Superior temporal gyrus (tissue), 1 donor: ENCODE results near the gene B3GALT5.
"Not testable (repeated sequence)": the region's sequence is repeated elsewhere in the genome, so short reads cannot be mapped to it uniquely, and the experiment has no call there.

ENCODE experiments used
- DNase-seq: peaks from one replicate; pipeline ENCODE4 v3.0.0-alpha.2; 2016; ENCODE audit errors: extremely low spot score

The B3GALT5 gene

GRCh38 chr21:39612233-39613040 lies at the start of gene B3GALT5:
TSS of gene B3GALT5 (plus strand) at chr21:39612940. CDS start at chr21:39660560, 47,620 bp downstream.
- DNase-seq = no peak

DNA sequence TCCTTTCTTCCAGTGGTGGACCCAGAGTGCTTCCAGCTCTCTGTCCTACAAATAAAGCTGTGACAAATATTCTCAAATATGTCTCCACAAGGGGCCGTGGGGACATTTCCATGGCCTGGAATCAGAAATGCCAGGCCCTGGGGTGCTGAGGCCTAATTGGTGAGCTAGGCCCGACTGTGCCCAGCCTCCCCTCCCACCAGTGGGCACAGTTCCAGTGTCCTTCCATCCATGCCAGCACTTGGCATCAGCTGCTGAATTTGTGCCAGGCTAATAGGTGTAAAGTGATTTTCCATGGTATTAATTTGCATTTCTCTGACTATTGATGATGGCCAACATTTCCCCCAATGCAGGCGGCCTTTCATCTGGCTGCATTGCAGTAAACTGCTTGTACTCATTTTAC lies 48.5 kb upstream of the B3GALT5 start:
- DNase-seq = peak; percentile 39

GRCh38 chr21:39567180-39567972 lies 45.4 kb upstream of the B3GALT5 start:
- DNase-seq = no peak

DNA sequence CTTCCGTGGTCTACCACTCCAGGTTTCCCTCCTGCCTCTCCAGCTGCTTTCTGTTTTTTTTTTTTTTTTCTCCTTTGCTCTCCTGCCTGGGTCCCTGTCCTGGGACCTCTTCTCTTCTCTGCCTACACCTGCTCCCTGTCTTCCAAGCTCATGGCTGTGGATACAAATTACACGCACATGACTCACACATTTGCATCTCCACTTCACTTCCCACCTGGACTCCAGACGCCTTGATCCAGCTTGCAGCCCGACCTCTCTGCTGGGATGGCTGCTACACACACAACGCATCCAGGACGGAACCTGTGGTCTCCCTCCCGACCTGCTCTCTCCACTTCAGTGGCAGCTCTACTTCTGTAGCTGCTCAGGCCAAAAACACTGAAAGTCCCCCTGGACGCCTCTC lies 44.4 kb upstream of the B3GALT5 start:
- no peak for DNase-seq

DNA sequence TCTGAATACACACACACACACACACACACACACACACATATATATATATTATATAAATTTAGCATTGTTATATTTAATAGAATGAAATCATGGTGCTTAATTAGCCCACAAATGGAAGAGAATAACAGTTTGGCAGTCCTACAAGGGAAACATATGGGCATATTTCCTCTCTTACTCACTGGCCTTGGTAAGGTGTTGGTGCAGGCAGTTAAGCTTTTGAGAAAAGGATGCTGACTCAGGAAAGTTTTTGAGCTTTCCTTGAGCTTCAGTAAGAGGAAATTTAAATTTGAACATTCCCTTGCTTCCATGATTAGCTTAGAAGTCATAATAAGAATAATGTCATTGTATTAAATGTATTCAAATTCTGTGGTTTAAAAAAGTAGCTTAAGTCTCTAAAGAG lies 37.0 kb upstream of the B3GALT5 start:
- no peak for DNase-seq

GRCh38 chr21:39576518-39577128 lies 36.1 kb upstream of the B3GALT5 start:
- no peak for DNase-seq

DNA sequence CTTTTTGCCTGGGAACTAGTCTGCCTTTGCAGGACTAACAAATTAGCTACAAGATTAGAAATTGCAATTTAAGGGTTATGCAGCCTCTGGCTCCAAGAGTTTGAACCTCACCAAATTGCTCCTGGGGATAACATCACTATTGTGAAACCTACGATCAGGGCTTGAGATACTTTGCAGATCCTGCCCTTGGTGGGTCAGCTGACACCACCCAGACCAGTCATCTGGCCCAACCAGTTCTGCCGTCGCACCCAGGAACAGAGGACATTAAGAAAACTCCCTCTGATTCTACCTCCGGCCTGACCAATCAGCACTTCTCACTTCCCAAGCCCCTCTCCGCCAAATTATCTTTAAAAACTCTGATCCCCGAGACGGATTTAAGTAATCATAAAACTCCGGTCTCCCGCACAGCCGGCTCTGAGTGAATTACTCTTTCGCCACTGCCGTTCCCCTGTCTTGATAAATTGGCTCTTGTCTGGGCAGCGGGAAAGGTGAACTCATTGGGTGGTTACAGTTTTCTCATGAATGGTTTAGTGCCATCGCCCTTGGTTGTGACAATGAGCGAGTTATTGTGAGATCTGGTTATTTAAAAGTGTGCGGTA lies 32.9 kb upstream of the B3GALT5 start:
- DNase-seq = no peak

DNA sequence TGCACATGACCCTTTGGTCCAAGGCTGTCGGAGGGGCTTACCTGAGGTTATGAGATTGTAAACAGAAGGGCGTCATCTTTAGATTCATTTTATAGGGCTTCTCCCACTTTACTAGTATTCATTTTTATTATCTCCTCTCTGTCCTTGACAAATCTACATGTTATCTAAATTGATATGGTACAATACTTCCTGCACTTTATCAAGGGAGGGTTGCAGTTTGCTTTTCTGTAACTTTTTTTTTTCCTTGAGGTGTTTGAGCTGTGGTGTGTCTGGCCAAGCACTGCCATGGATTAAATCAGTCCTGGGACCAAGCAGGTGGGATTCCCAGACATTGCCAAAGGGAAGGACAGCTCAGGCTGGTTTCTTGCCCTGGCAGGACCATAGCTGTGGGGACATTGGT lies 32.0 kb upstream of the B3GALT5 start:
- no peak for DNase-seq

DNA sequence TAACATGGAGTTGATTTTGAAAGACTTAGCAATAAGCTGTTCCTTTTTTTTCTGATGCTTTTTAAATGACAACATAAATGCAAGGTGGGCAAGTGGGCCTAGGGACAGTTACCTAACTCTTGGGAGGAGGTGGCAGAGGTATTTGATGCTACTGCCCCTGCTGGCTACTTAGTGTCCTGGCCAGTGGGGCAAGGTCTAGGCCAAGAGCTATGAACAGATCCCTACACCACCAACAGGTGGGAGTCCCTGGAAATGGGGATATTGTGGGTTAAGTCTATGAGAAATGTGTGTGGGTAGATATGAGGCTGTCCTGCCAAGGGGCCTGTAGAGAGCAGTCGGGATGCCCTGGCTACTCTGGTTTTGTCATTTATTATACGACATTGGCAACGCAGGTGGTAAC lies 31.3 kb upstream of the B3GALT5 start:
- no peak for DNase-seq

GRCh38 chr21:39582749-39583148 lies 30.0 kb upstream of the B3GALT5 start:
- DNase-seq = no peak

GRCh38 chr21:39583586-39583985 lies 29.2 kb upstream of the B3GALT5 start:
- not testable (repeated sequence) for DNase-seq

DNA sequence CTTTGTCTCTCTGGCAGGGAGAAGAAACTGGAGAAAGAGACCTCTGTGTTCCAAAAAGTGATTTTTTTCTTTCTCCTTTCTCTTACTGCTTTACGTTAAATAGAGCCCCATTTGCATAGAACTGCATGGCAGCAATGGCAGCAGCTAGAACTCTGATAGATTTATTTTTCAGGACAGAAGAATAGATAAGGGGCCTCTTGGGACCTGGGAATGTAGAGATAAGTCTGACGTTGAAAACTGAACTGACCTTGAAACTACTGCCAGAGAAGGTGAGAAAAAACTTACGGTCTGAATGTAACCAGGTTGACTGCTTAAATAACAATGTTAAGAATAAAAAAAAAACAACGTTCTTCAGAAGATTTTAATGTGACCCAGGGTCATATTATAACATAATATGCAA lies 25.4 kb upstream of the B3GALT5 start:
- no peak for DNase-seq

DNA sequence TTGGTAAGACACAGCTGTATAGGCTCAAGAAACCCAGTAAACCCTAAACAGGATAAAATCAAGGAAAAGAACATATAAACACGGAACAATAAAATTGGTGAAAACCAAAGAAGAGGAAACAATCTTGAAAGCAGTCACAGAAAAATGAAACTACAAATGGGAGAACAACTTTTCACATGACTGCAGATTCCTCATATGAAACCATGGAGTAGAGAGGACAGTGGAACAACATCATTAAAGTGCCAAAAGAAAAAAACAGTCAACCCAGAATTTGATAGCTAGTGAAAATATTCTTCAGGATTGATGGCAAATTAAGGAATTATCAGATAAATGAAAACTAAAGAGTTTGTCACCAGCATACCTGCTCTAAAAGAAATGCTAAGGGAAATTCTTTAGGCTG lies 23.9 kb upstream of the B3GALT5 start:
- no peak for DNase-seq

DNA sequence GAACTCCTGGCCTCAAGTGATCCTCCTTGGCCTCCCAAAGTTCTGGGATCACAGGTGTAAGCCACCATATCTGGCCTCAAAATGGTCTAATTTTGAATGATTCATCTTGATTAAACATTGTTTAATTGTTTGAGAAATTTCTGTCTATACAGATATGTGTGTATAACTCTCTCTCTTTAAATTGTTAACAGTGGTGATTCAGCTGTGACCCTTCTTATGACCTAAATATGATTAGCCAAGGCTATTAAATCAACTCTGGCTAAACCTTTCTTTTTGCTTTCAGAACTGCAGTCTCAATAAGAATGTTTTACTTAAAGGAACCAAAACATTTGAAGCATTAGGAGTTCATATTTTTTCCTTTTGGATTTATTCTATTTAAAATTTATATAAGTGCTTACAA lies 19.2 kb upstream of the B3GALT5 start:
- no peak for DNase-seq

GRCh38 chr21:39595465-39595864 lies 17.3 kb upstream of the B3GALT5 start:
- DNase-seq = no peak

DNA sequence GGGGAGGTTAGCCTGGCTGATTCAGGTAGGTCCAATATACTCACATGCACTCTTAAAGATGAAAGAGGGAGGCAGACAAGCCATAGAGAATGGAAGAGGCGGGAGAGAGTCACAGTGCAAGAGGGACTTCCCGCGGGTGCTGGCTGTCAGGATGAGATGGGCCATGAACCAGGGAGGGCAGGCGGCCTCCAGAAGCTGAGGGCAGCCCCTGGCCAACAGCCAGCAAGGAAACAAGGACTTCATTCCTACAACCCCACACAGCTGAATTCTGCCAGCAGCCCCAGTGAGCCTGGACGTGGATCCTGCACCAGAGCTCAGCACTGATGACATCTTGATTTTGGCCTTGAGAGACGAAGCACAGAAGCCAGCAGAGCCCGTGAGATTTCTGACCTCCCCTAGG lies 15.1 kb upstream of the B3GALT5 start:
- DNase-seq = no peak

DNA sequence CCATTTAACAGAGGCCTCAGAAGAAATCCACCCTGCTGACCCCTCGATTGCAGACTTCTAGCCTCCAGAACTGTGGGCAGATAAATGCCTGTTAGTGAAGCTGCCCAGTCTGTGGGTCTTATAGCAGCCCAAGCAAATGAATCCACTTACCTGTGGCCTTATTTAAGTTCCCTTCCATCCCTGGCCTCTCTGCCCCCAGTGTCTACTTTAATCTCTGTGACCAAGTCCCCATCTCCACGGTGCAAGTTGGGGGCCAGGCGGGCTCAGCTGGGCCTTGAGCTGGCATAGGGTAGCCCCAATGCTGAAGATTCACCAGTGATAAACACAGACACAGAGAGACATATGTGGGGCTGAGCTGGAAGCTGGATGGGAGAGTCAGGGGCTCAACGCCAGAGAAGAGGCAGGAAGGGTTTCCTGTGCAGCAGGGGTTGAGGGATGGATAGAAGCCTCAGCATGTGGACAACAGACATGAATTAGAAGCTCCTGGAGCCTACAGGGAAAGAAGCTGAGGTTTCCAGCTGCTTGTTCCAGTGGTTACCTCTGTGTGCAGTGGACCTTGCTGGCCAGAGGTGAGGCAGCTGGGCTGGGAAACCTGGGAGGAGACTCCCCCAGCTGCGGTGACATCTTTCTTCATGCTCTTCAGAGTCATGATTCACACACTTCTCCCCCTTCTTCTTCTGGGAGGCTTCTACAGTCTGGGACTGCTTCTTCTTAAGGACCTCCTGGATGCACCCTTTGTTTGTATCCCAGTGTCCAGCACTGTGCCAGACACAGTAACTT lies 13.4 kb upstream of the B3GALT5 start:
- no peak for DNase-seq

- DNase-seq = no peak
Measured at GRCh38 chr21:39601187-39601928, 11.4 kb upstream of the B3GALT5 start.

DNA sequence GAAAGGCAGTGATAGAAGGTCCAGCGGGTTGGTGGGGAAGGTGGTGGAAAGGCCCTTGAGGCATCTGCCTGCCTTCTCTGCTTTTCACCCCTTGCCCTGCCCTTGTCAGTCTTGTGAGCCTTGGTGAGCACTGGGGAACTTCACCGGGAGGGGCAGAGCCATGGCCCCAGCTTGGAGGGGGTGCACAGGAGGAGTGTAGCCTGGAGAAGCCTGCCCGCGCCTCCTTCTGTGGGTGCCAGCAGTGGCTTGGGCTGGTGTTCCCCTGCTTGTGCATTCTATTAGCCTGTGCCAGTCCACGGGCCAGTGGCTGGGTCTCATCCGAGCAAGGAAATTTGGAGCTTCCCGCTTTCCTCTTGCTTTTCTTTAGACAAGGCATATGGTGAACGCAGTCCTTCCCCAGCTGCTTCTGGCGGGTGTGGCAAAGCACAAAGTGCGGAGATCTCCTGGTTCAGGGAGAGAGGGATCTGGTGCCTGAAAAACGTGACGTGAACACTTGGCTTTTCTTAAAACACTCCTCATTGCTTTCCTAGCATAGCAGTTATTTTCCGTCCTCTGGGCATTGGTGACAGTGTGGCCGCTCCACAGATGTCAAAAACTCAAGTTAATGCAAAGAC lies 10.6 kb upstream of the B3GALT5 start:
- no peak for DNase-seq

GRCh38 chr21:39602793-39603192 lies 9.9 kb upstream of the B3GALT5 start:
- no peak for DNase-seq
